ENCODE measurements around the gene ZNF57. TPM values are rescaled to one million over a fixed set of nuclear protein-coding genes. Genes with fewer than 3 reads are reported as not detected.

ZNF57 gene
- total and polyA plus RNA-seq, 9 of the 15 experiments (the other 6 are each of a cell fraction or from before 2014, with no cell fraction given) = 3.9 to 13.5 (median 7.8) TPM

- TF ChIP-seq TGIF2 (CRISPR knock-in tag; IDR thresholded peaks at IDR 0.05) (no peak), ZNF699 (CRISPR knock-in tag; IDR thresholded peaks at IDR 0.05; ENCODE audit: insufficient replicate concordance) (no peak), HNRNPK (IDR thresholded peaks at IDR 0.05; ENCODE audit: low read depth, low read length, poor library complexity, severe bottlenecking) (no peak), ZBTB49 (CRISPR knock-in tag; IDR thresholded peaks at IDR 0.05; ENCODE audit: borderline replicate concordance) (no peak), ZNF316 (IDR thresholded peaks at IDR 0.05) (no peak), HES1 (IDR thresholded peaks at IDR 0.05; ENCODE audit: low read depth) (peak; percentile 93), DACH1 (IDR thresholded peaks at IDR 0.05; ENCODE audit: partially characterized antibody) (no peak), CHAMP1 (IDR thresholded peaks at IDR 0.05) (peak; percentile 82; the same call in 1 of the 2 replicates), EP400 (IDR thresholded peaks at IDR 0.05) (no peak), JUND (IDR thresholded peaks at IDR 0.05; ENCODE audit: borderline replicate concordance, low read depth, low read length) (peak; percentile 69; the same call in 1 of the 2 replicates), JUND (tag; IDR thresholded peaks at IDR 0.05; ENCODE audit: borderline replicate concordance, low read depth, low read length) (no peak; the same call in 2 of the 3 replicates), SREBF1 (IDR thresholded peaks at IDR 0.05; ENCODE audit: borderline replicate concordance, low read depth, low read length) (no peak), ZNF449 (CRISPR knock-in tag; IDR thresholded peaks at IDR 0.05) (no peak), ETV6 (IDR thresholded peaks at IDR 0.05; ENCODE audit: borderline replicate concordance in 1 of 2, low read depth in 2 of 2, low read length in 1 of 2) (peak; percentile 90 to 93), ETV6 (CRISPR knock-in tag; IDR thresholded peaks at IDR 0.05; ENCODE audit: borderline replicate concordance) (no peak), NFRKB (IDR thresholded peaks at IDR 0.05; ENCODE audit: low read depth) (no peak), CREM (IDR thresholded peaks at IDR 0.05; ENCODE audit: low read depth) (peak; percentile 66), ZNF695 (CRISPR knock-in tag; IDR thresholded peaks at IDR 0.05) (no peak), ARID3A (IDR thresholded peaks at IDR 0.05; ENCODE audit: borderline replicate concordance, low read depth, low read length) (peak; percentile 93), FOXM1 (IDR thresholded peaks at IDR 0.05; ENCODE audit: low read depth) (peak; percentile 95), FOXM1 (CRISPR knock-in tag; IDR thresholded peaks at IDR 0.05; ENCODE audit: low read depth) (no peak)
Observed at GRCh38 chr19:2949939-2950285, 49.2 kb downstream of the ZNF57 start (continued).

Data from K562 (cell line).